ENCODE measurements around the gene S100A8. TPM values are rescaled to one million over a fixed set of nuclear protein-coding genes. Genes with fewer than 3 reads are reported as not detected.
A peak's percentile ranks its signal among the peaks of the same experiment; 100 is the strongest.

S100A8 gene
- total and polyA plus RNA-seq, 4 experiments from 2014 or later = 0.73 to 4.0 (median 1.6) TPM; not detected in 1

DNA sequence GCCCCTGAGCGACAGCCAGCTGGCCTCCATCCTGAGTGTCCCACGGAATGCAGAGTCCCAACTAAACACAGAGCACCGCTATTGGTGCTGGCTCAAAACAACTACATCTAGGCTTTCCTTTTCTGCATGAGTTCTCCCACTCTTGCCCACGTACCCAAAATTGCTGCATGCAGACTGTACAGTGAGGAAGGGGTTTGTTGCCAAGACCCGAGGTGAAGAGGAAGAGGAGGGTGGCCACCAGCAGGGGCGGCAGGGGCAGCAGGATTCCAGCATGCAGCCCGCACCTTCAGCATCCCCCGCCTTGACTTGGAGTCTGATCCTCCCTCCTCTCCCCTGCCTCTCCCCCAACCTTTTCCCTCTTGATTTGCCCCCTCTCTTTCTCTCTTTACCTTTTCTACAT, 25.2 kb downstream of the S100A8 start:
- H3K27me3 Mint-ChIP-seq = peaks cover 3 to 9% of the 10 kb centered on the region in 2 donors
- Histone ChIP-seq H3K27me3 (ENCODE audit: insufficient read depth, low read length) (no peaks in the 10 kb centered on the region), H3K4me1 (ENCODE audit: insufficient read depth, low read length) (no peaks in the 10 kb centered on the region), H3K27ac (ENCODE audit: low read depth, low read length) (no peak overlapping the region), H3K4me3 (ENCODE audit: low read length in 2 of 2) (no peak overlapping the region), H3K9me3 (ENCODE audit: control insufficient read depth in 1 of 2, low read length in 2 of 2) (no peaks in the 10 kb centered on the region), H3K36me3 (ENCODE audit: insufficient read depth, low read length) (no peaks in the 10 kb centered on the region)
- H3K36me3 Mint-ChIP-seq = no peaks in the 10 kb centered on the region
- no peaks in the 10 kb centered on the region for H3K4me1 Mint-ChIP-seq
- H3K4me3 Mint-ChIP-seq = no peak overlapping the region
- intact Hi-C loops (cut with micrococcal nuclease) = no loop called here
- H3K9me3 Mint-ChIP-seq = no peaks in the 10 kb centered on the region
- no peak for DNase-seq
- ChIA-PET CTCF (ENCODE audit: partially characterized antibody) (no interaction called here), POLR2A (ENCODE audit: partially characterized antibody) (no interaction called here)
- no peak overlapping the region for H3K27ac Mint-ChIP-seq

- Mint-ChIP-seq H3K27me3 (peaks cover 3 to 9% of the 10 kb centered on the region in 2 donors), H3K27ac (no peak overlapping the region), H3K4me3 (no peak overlapping the region), H3K36me3 (no peaks in the 10 kb centered on the region), H3K4me1 (no peaks in the 10 kb centered on the region), H3K9me3 (no peaks in the 10 kb centered on the region)
- no peaks in the 10 kb centered on the region for H3K4me1 ChIP-seq (ENCODE audit: insufficient read depth, low read length)
- H3K27me3 ChIP-seq (ENCODE audit: insufficient read depth, low read length) = no peaks in the 10 kb centered on the region
- DNase-seq = no peak
- intact Hi-C loops (cut with micrococcal nuclease) = no loop called here
- no peaks in the 10 kb centered on the region for H3K36me3 ChIP-seq (ENCODE audit: insufficient read depth, low read length)
- no peaks in the 10 kb centered on the region for H3K9me3 ChIP-seq (ENCODE audit: control insufficient read depth in 1 of 2, low read length in 2 of 2)
- H3K4me3 ChIP-seq (ENCODE audit: low read length in 2 of 2) = no peak overlapping the region
- no peak overlapping the region for H3K27ac ChIP-seq (ENCODE audit: low read depth, low read length)
- ChIA-PET POLR2A (ENCODE audit: partially characterized antibody) (no interaction called here), CTCF (ENCODE audit: partially characterized antibody) (interaction anchor here (1.0 kb wide), 1 partner anchor 12 kb away, joined by 5 read pairs; no protein-coding TSS in a partner anchor)
These were observed 25.9 kb downstream of the S100A8 start for GRCh38 chr1:153364766-153365666.

DNA sequence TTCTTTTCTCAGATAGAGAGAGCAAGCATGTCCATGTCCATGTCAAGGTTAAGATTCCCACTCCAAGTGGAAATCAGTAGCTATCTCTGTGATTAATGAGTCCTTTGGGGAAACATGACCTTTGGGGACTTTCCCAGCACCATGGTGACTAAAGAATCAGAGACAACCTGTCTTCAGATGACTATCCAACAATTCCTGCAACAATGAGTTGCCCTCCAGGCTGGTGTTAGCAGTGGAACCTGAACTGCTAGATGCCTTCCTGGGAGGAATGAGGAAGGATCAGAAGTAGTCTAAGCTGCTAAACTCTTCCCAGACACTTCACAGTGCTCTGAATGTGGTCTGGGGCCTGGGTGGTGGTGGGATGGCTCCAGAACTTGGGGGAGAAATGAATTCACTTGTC, 26.7 kb downstream of the S100A8 start:
- Mint-ChIP-seq H3K36me3 (no peaks in the 10 kb centered on the region), H3K9me3 (no peaks in the 10 kb centered on the region), H3K27ac (no peak overlapping the region), H3K4me1 (no peaks in the 10 kb centered on the region), H3K27me3 (peaks cover 3 to 9% of the 10 kb centered on the region in 2 donors), H3K4me3 (no peak overlapping the region)
- H3K27me3 ChIP-seq (ENCODE audit: insufficient read depth, low read length) = no peaks in the 10 kb centered on the region
- ChIA-PET POLR2A (ENCODE audit: partially characterized antibody) (no interaction called here), CTCF (ENCODE audit: partially characterized antibody) (interaction anchor here (1.0 kb wide), 1 partner anchor 12 kb away, joined by 5 read pairs; no protein-coding TSS in a partner anchor)
- H3K36me3 ChIP-seq (ENCODE audit: insufficient read depth, low read length) = no peaks in the 10 kb centered on the region
- intact Hi-C loops (cut with micrococcal nuclease) = no loop called here
- H3K4me3 ChIP-seq (ENCODE audit: low read length in 2 of 2) = no peak overlapping the region
- no peaks in the 10 kb centered on the region for H3K9me3 ChIP-seq (ENCODE audit: control insufficient read depth in 1 of 2, low read length in 2 of 2)
- H3K27ac ChIP-seq (ENCODE audit: low read depth, low read length) = no peak overlapping the region
- H3K4me1 ChIP-seq (ENCODE audit: insufficient read depth, low read length) = no peaks in the 10 kb centered on the region
- DNase-seq = no peak

DNA sequence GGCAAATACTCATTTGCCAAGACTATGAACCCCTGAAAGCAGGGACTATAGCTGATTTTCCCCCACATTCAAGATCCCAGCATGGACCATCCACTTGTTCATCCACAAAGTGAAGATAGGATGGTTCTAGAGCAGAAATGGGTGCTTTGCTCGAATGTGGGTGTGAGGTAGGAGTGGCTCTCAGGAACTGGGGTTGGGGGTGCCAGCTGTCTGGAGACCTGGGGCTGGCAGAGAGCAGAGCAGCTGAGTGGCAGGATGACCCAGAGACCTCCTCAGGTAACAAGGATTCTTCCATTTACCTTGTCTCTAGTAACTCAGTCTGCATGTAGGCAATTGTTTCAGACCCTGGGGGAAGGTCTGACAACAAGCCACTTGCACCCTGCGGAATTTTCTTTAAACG, 27.2 kb downstream of the S100A8 start:
- H3K4me3 ChIP-seq (ENCODE audit: low read length in 2 of 2) = no peak overlapping the region
- no peaks in the 10 kb centered on the region for H3K27me3 ChIP-seq (ENCODE audit: insufficient read depth, low read length)
- H3K36me3 ChIP-seq (ENCODE audit: insufficient read depth, low read length) = no peaks in the 10 kb centered on the region
- H3K9me3 ChIP-seq (ENCODE audit: control insufficient read depth in 1 of 2, low read length in 2 of 2) = no peaks in the 10 kb centered on the region
- intact Hi-C loops (cut with micrococcal nuclease) = no loop called here
- no peaks in the 10 kb centered on the region for H3K4me1 ChIP-seq (ENCODE audit: insufficient read depth, low read length)
- no peak for DNase-seq
- Mint-ChIP-seq H3K27me3 (peaks cover 3 to 9% of the 10 kb centered on the region in 2 donors), H3K27ac (no peak overlapping the region), H3K4me3 (no peak overlapping the region), H3K9me3 (no peaks in the 10 kb centered on the region), H3K4me1 (no peaks in the 10 kb centered on the region), H3K36me3 (no peaks in the 10 kb centered on the region)
- ChIA-PET POLR2A (ENCODE audit: partially characterized antibody) (no interaction called here), CTCF (ENCODE audit: partially characterized antibody) (no interaction called here)
- no peak overlapping the region for H3K27ac ChIP-seq (ENCODE audit: low read depth, low read length)

- H3K4me1 ChIP-seq (ENCODE audit: insufficient read depth, low read length) = peaks cover 12% of the 10 kb centered on the region
- no peaks in the 10 kb centered on the region for H3K9me3 Mint-ChIP-seq
- H3K27ac Mint-ChIP-seq = no peak overlapping the region
- peaks cover 5 to 11% (median 9%) of the 10 kb centered on the region in 4 donors for H3K4me1 Mint-ChIP-seq
- no peaks in the 10 kb centered on the region for H3K9me3 ChIP-seq (ENCODE audit: control insufficient read depth in 1 of 2, low read length in 2 of 2)
- POLR2A ChIA-PET (ENCODE audit: partially characterized antibody) = no interaction called here
- CTCF ChIA-PET (ENCODE audit: partially characterized antibody) = interaction anchor here (1.2 to 1.6 kb wide), 2 partner anchors 10 to 133 kb away, joined by 3 to 7 read pairs; no protein-coding TSS in a partner anchor
- H3K27me3 Mint-ChIP-seq = peaks cover 3 to 9% of the 10 kb centered on the region in 2 donors
- no peak overlapping the region for H3K4me3 Mint-ChIP-seq
- H3K27me3 ChIP-seq (ENCODE audit: insufficient read depth, low read length) = no peaks in the 10 kb centered on the region
- H3K36me3 Mint-ChIP-seq = no peaks in the 10 kb centered on the region
- intact Hi-C loops (cut with micrococcal nuclease) = no loop called here
- H3K4me3 ChIP-seq (ENCODE audit: low read length in 2 of 2) = no peak overlapping the region
- no peak overlapping the region for H3K27ac ChIP-seq (ENCODE audit: low read depth, low read length)
- no peak for DNase-seq
- H3K36me3 ChIP-seq (ENCODE audit: insufficient read depth, low read length) = no peaks in the 10 kb centered on the region
These were observed 28.6 kb downstream of the S100A8 start for GRCh38 chr1:153362187-153362775.

GRCh38 chr1:153361480-153362109, 29.3 kb downstream of the S100A8 start:
- no peak for DNase-seq
- Histone ChIP-seq H3K4me1 (ENCODE audit: insufficient read depth, low read length) (peaks cover 18% of the 10 kb centered on the region), H3K36me3 (ENCODE audit: insufficient read depth, low read length) (no peaks in the 10 kb centered on the region), H3K27me3 (ENCODE audit: insufficient read depth, low read length) (no peaks in the 10 kb centered on the region), H3K4me3 (ENCODE audit: low read length in 2 of 2) (no peak overlapping the region), H3K27ac (ENCODE audit: low read depth, low read length) (no peak overlapping the region), H3K9me3 (ENCODE audit: control insufficient read depth in 1 of 2, low read length in 2 of 2) (no peaks in the 10 kb centered on the region)
- no peak overlapping the region for H3K4me3 Mint-ChIP-seq
- H3K27ac Mint-ChIP-seq = peak overlapping the region in 1 of 7 donors; percentile 37
- intact Hi-C loops (cut with micrococcal nuclease) = no loop called here
- ChIA-PET POLR2A (ENCODE audit: partially characterized antibody) (no interaction called here), CTCF (ENCODE audit: partially characterized antibody) (interaction anchor here (1.2 to 1.6 kb wide), 2 partner anchors 9 to 134 kb away, joined by 3 to 7 read pairs; no protein-coding TSS in a partner anchor)
- peaks cover 3 to 9% of the 10 kb centered on the region in 2 donors for H3K27me3 Mint-ChIP-seq
- no peaks in the 10 kb centered on the region for H3K9me3 Mint-ChIP-seq
- peaks cover 7 to 18% (median 13%) of the 10 kb centered on the region in 4 donors for H3K4me1 Mint-ChIP-seq
- H3K36me3 Mint-ChIP-seq = no peaks in the 10 kb centered on the region

Measured in CD4-positive, alpha-beta memory T cell (primary cell).